GM10266 (cell line): ENCODE results near the gene DPH1.

Source experiments
- DNase-seq: peaks from one replicate; pipeline ENCODE4 v3.0.0; 2012; ENCODE audit errors: extremely low spot score
- CTCF ChIP-seq: IDR thresholded peaks from 2 replicates; pipeline ENCODE4 v1.5.1; 2012; ENCODE audit warnings: mild to moderate bottlenecking, low read depth; ENCODE audit not compliant: control insufficient read depth, insufficient read depth; ENCODE audit errors: missing control alignments

The DPH1 gene

GRCh38 chr17:2023692-2024571, 6.0 kb upstream of the DPH1 start:
- no peak for DNase-seq
- no peak for TF ChIP-seq CTCF

- TF ChIP-seq CTCF: no peak
- no peak for DNase-seq
These were observed 5.3 kb upstream of the DPH1 start for GRCh38 chr17:2024572-2025219.

- TF ChIP-seq CTCF: no peak
- peak; percentile 76 for DNase-seq
These were observed 4.7 kb upstream of the DPH1 start, which contains the start of gene RTN4RL1 for GRCh38 chr17:2025220-2025621. Gene RTN4RL1, minus strand, starts transcription at chr17:2025334. Its CDS starts 469 bp downstream, at chr17:2024865.

GRCh38 chr17:2025622-2026309, 4.2 kb upstream of the DPH1 start:
- peak; percentile 71 for DNase-seq
- peak; percentile 33 for TF ChIP-seq CTCF

GRCh38 chr17:2027528-2028233, 2.3 kb upstream of the DPH1 start:
- no peak for TF ChIP-seq CTCF
- DNase-seq: no peak

GRCh38 chr17:2028234-2028614, 1.7 kb upstream of the DPH1 start:
- DNase-seq: no peak
- TF ChIP-seq CTCF: no peak

GRCh38 chr17:2028737-2029136, 1.2 kb upstream of the DPH1 start:
- no peak for TF ChIP-seq CTCF
- DNase-seq: no peak
